ENCODE measurements around the gene FRAS1. TPM values are rescaled to one million over a fixed set of nuclear protein-coding genes. Genes with fewer than 3 reads are reported as not detected.

Gene FRAS1
- total RNA-seq, 2 experiments from 2014 or later: 0.05 to 0.22 TPM

GRCh38 chr4:78070731-78071282 lies 13.7 kb downstream of the FRAS1 start:
- ChIA-PET CTCF (no interaction called here), POLR2A (no interaction called here)
- intact Hi-C loops (cut with micrococcal nuclease): no loop called here
- no peak for TF ChIP-seq CTCF (IDR thresholded peaks at IDR 0.05)
- Mint-ChIP-seq H3K9me3 (no peaks in the 10 kb centered on the region), H3K4me1 (ENCODE audit: low read depth) (no peaks in the 10 kb centered on the region), H3K27ac (no peak overlapping the region), H3K4me3 (no peak overlapping the region), H3K27me3 (peaks cover 29% of the 10 kb centered on the region), H3K36me3 (ENCODE audit: low read depth) (no peaks in the 10 kb centered on the region)
- ATAC-seq: no peak
- no peak for DNase-seq

- Mint-ChIP-seq H3K9me3 (no peaks in the 10 kb centered on the region), H3K27ac (no peak overlapping the region), H3K36me3 (ENCODE audit: low read depth) (no peaks in the 10 kb centered on the region), H3K27me3 (peaks cover 23% of the 10 kb centered on the region), H3K4me3 (no peak overlapping the region), H3K4me1 (ENCODE audit: low read depth) (no peaks in the 10 kb centered on the region)
- CTCF ChIA-PET: no interaction called here
- DNase-seq (no peak), ATAC-seq (no peak)
- TF ChIP-seq CTCF (IDR thresholded peaks at IDR 0.05): no peak
- intact Hi-C loops (cut with micrococcal nuclease): no loop called here
- POLR2A ChIA-PET: no interaction called here
Measured at GRCh38 chr4:78074759-78075158, 17.6 kb downstream of the FRAS1 start.

GRCh38 chr4:78075986-78076385 lies 18.9 kb downstream of the FRAS1 start:
- H3K36me3 Mint-ChIP-seq (ENCODE audit: low read depth): no peaks in the 10 kb centered on the region
- no peak for ATAC-seq
- ChIA-PET POLR2A (no interaction called here), CTCF (no interaction called here)
- intact Hi-C loops (cut with micrococcal nuclease): no loop called here
- no peak for DNase-seq
- no peak overlapping the region for H3K4me3 Mint-ChIP-seq
- TF ChIP-seq CTCF (IDR thresholded peaks at IDR 0.05): no peak
- no peaks in the 10 kb centered on the region for H3K4me1 Mint-ChIP-seq (ENCODE audit: low read depth)
- no peak overlapping the region for H3K27ac Mint-ChIP-seq
- H3K27me3 Mint-ChIP-seq: peaks cover 18% of the 10 kb centered on the region
- no peaks in the 10 kb centered on the region for H3K9me3 Mint-ChIP-seq

- no peak overlapping the region for H3K4me3 Mint-ChIP-seq
- peaks cover 15% of the 10 kb centered on the region for H3K27me3 Mint-ChIP-seq
- H3K4me1 Mint-ChIP-seq (ENCODE audit: low read depth): no peaks in the 10 kb centered on the region
- DNase-seq (no peak), ATAC-seq (no peak)
- no peaks in the 10 kb centered on the region for H3K9me3 Mint-ChIP-seq
- no peak overlapping the region for H3K27ac Mint-ChIP-seq
- intact Hi-C loops (cut with micrococcal nuclease): no loop called here
- ChIA-PET CTCF (no interaction called here), POLR2A (no interaction called here)
- no peaks in the 10 kb centered on the region for H3K36me3 Mint-ChIP-seq (ENCODE audit: low read depth)
- TF ChIP-seq CTCF (IDR thresholded peaks at IDR 0.05): no peak
Measured at GRCh38 chr4:78078101-78078500, 21.0 kb downstream of the FRAS1 start.

GRCh38 chr4:78079726-78080430 lies 22.8 kb downstream of the FRAS1 start:
- Mint-ChIP-seq H3K36me3 (ENCODE audit: low read depth) (no peaks in the 10 kb centered on the region), H3K27ac (no peak overlapping the region), H3K9me3 (no peaks in the 10 kb centered on the region), H3K27me3 (peaks cover 17% of the 10 kb centered on the region), H3K4me3 (no peak overlapping the region), H3K4me1 (ENCODE audit: low read depth) (no peaks in the 10 kb centered on the region)
- no peak for ATAC-seq
- CTCF ChIA-PET: no interaction called here
- POLR2A ChIA-PET: no interaction called here
- intact Hi-C loops (cut with micrococcal nuclease): no loop called here
- no peak for DNase-seq
- TF ChIP-seq CTCF (IDR thresholded peaks at IDR 0.05): no peak

Data from activated CD8-positive, alpha-beta T cell treated with anti-CD3 and anti-CD28 coated beads for 36 hours (primary cell).